OCI-LY1 (cell line): ENCODE data around the gene SEC11A.

Source experiments
- EZH2 ChIP-seq: fragments of 200-600 bp; sonication (generic), shearing (Covaris generic); IDR thresholded peaks from 2 replicates; pipeline ENCODE4 v1.8.0; 2017; ENCODE audit warnings: borderline replicate concordance, mixed run types, mild to moderate bottlenecking, antibody characterized with exemption, low read length, moderate library complexity, mixed read lengths
- TF ChIP-seq, protein P1 (sequence below): fragments of 200-600 bp; sonication (generic), shearing (Covaris generic); IDR thresholded peaks from 2 replicates; pipeline ENCODE4 v1.5.1; 2017; ENCODE audit warnings: mild to moderate bottlenecking, antibody characterized with exemption, low read length, moderate library complexity, mixed read lengths

DNA sequence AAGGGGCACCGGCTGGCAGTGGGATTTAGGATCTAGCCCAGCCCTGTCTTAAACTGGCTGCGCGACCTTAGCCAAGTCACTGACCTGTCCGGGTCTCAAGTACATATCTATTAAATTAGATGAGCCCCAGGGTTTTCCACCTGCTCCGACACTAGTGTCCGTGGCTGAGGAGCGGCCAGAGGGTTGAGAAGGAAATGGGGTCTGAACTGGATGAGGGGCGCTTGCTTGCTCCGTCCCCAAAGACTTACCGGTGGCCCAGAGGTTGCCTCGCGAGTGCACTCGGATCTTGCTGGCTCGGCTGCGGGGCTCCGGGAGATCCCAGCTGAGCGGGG, 58.2 kb downstream of the SEC11A start:
- TF ChIP-seq, protein P1, sequence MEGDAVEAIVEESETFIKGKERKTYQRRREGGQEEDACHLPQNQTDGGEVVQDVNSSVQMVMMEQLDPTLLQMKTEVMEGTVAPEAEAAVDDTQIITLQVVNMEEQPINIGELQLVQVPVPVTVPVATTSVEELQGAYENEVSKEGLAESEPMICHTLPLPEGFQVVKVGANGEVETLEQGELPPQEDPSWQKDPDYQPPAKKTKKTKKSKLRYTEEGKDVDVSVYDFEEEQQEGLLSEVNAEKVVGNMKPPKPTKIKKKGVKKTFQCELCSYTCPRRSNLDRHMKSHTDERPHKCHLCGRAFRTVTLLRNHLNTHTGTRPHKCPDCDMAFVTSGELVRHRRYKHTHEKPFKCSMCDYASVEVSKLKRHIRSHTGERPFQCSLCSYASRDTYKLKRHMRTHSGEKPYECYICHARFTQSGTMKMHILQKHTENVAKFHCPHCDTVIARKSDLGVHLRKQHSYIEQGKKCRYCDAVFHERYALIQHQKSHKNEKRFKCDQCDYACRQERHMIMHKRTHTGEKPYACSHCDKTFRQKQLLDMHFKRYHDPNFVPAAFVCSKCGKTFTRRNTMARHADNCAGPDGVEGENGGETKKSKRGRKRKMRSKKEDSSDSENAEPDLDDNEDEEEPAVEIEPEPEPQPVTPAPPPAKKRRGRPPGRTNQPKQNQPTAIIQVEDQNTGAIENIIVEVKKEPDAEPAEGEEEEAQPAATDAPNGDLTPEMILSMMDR = no peak
- no peak for TF ChIP-seq EZH2
